Measurements from ENCODE around the gene CCL13. TPM values are rescaled to one million over a fixed set of nuclear protein-coding genes. Genes with fewer than 3 reads are reported as not detected.

CCL13 gene
- total and polyA plus RNA-seq, 4 donors = 0.12 to 0.84 TPM; not detected in 2

GRCh38 chr17:34339138-34339770 lies 17.0 kb upstream of the CCL13 start:
- peaks cover 0 to 3% (median 0%) of the 10 kb centered on the region in 4 donors for H3K27me3 ChIP-seq (ENCODE audit: control insufficient read depth in 4 of 4, insufficient read depth in 4 of 4, low read length in 3 of 4)
- no peak for TF ChIP-seq HNF4A (conservative IDR thresholded peaks at IDR 0.05)
- no peak for TF ChIP-seq FOXA2 (IDR thresholded peaks at IDR 0.05)
- TF ChIP-seq TAF1 (conservative IDR thresholded peaks at IDR 0.05) = no peak
- TF ChIP-seq GABPA (IDR thresholded peaks at IDR 0.05 in 1 of 2, conservative IDR thresholded peaks at IDR 0.05 in 1 of 2) = no peak
- no peak for TF ChIP-seq SP1 (IDR thresholded peaks at IDR 0.05)
- TF ChIP-seq MAX (IDR thresholded peaks at IDR 0.05) = no peak
- no peak for TF ChIP-seq CTCF (IDR thresholded peaks at IDR 0.05; ENCODE audit: low read depth, low read length, missing input control)
- no peak for TF ChIP-seq REST (IDR thresholded peaks at IDR 0.05)
- no peak for TF ChIP-seq ZBTB33 (IDR thresholded peaks at IDR 0.05)
- TF ChIP-seq EGR1 (IDR thresholded peaks at IDR 0.05; ENCODE audit: low read depth in 2 of 2) = no peak
- TF ChIP-seq NR2F2 (IDR thresholded peaks at IDR 0.05) = no peak
- TF ChIP-seq RAD21 (IDR thresholded peaks at IDR 0.05) = no peak
- no peak for TF ChIP-seq YY1 (IDR thresholded peaks at IDR 0.05)
- TF ChIP-seq ATF3 (IDR thresholded peaks at IDR 0.05) = no peak
- no peaks in the 10 kb centered on the region for H3K36me3 ChIP-seq (ENCODE audit: control insufficient read depth in 4 of 4, insufficient read depth in 3 of 4, low read depth in 1 of 4, low read length in 3 of 4)
- H3K9me3 ChIP-seq (ENCODE audit: control insufficient read depth in 4 of 4, low read length in 3 of 4) = no peaks in the 10 kb centered on the region
- no peak overlapping the region for H3K27ac ChIP-seq (ENCODE audit: low read depth in 1 of 2, low read length in 2 of 2)
- H3K9ac ChIP-seq (ENCODE audit: low read depth in 1 of 2, low read length in 2 of 2) = no peak overlapping the region
- no peak for DNase-seq (ENCODE audit: low spot score)
- no peaks in the 10 kb centered on the region for H3K4me1 ChIP-seq (ENCODE audit: control insufficient read depth in 4 of 4, insufficient read depth in 4 of 4, low read length in 3 of 4)
- WGBS = 81% methylated on average over 3 of the region's 3 CpGs
- no peak overlapping the region for H3K4me3 ChIP-seq (ENCODE audit: low read depth in 1 of 3, low read length in 3 of 3)

GRCh38 chr17:34341916-34342315 lies 14.4 kb upstream of the CCL13 start:
- Histone ChIP-seq H3K9ac (ENCODE audit: low read depth in 1 of 2, low read length in 2 of 2) (no peak overlapping the region), H3K4me3 (ENCODE audit: low read depth in 1 of 3, low read length in 3 of 3) (no peak overlapping the region), H3K36me3 (ENCODE audit: control insufficient read depth in 4 of 4, insufficient read depth in 3 of 4, low read depth in 1 of 4, low read length in 3 of 4) (no peaks in the 10 kb centered on the region), H3K4me1 (ENCODE audit: control insufficient read depth in 4 of 4, insufficient read depth in 4 of 4, low read length in 3 of 4) (no peaks in the 10 kb centered on the region), H3K9me3 (ENCODE audit: control insufficient read depth in 4 of 4, low read length in 3 of 4) (no peaks in the 10 kb centered on the region), H3K27me3 (ENCODE audit: control insufficient read depth in 4 of 4, insufficient read depth in 4 of 4, low read length in 3 of 4) (peaks cover 0 to 3% (median 0%) of the 10 kb centered on the region in 4 donors), H3K27ac (ENCODE audit: low read depth in 1 of 2, low read length in 2 of 2) (no peak overlapping the region)
- DNase-seq (ENCODE audit: low spot score) = no peak
- 92% methylated on average over 2 of the region's 2 CpGs for WGBS
- TF ChIP-seq RXRA (IDR thresholded peaks at IDR 0.05) (no peak), CTCF (IDR thresholded peaks at IDR 0.05; ENCODE audit: low read depth, low read length, missing input control) (no peak), SP1 (IDR thresholded peaks at IDR 0.05) (no peak)
